Vagina (tissue), 2 donors: Measurements from ENCODE around the gene HPCAL1.

Experiments used
- POLR2A ChIP-seq, 2 donors: fragments of 450-650 bp; IDR thresholded peaks; one replicate each; pipeline ENCODE4 v1.6.1; 2017; ENCODE audit warnings: antibody characterized with exemption in 2 of 2, mild to moderate bottlenecking in 2 of 2, moderate library complexity in 2 of 2
- POLR2AphosphoS5 ChIP-seq, 2 donors: sonication (generic); formaldehyde crosslinking; IDR thresholded peaks; one replicate each; pipeline ENCODE4 v1.9.0; 2017; ENCODE audit warnings: antibody characterized with exemption in 2 of 2, mild to moderate bottlenecking in 2 of 2, low read depth in 1 of 2; ENCODE audit not compliant: insufficient read depth in 1 of 2
- TF ChIP-seq, protein P1 (sequence below), 3 experiments: fragments of 450-650 bp in 2 of 3; fragments of 200-600 bp in 1 of 3; sonication (generic) in 1 of 3; IDR thresholded peaks; one replicate each; pipeline ENCODE4 v1.5.1; 2017 to 2019; ENCODE audit warnings: antibody characterized with exemption in 3 of 3, mild to moderate bottlenecking in 2 of 3, moderate library complexity in 2 of 3

DNA sequence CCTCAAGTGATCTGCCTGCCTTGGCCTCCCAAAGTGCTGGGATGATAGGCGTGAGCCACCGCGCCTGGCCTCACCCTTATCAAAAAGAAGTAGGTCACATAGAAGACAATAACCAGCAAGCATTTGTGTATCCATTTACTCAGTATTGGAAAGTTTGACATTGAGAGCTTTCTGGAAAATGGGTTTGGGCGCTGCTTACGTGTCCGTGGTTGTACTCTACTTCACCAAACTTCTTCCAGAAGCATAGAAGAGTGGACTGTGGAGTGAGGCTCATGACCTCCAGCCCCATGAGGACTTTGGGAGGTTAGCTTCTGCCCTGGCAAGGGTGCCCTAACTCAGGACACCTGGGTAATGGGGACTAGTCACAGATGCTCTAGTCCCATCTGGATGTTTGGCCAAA is 149.1 kb downstream of the HPCAL1 start:
- TF ChIP-seq, protein P1, sequence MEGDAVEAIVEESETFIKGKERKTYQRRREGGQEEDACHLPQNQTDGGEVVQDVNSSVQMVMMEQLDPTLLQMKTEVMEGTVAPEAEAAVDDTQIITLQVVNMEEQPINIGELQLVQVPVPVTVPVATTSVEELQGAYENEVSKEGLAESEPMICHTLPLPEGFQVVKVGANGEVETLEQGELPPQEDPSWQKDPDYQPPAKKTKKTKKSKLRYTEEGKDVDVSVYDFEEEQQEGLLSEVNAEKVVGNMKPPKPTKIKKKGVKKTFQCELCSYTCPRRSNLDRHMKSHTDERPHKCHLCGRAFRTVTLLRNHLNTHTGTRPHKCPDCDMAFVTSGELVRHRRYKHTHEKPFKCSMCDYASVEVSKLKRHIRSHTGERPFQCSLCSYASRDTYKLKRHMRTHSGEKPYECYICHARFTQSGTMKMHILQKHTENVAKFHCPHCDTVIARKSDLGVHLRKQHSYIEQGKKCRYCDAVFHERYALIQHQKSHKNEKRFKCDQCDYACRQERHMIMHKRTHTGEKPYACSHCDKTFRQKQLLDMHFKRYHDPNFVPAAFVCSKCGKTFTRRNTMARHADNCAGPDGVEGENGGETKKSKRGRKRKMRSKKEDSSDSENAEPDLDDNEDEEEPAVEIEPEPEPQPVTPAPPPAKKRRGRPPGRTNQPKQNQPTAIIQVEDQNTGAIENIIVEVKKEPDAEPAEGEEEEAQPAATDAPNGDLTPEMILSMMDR (IDR thresholded peaks at IDR 0.05): no peak
- TF ChIP-seq POLR2A (IDR thresholded peaks at IDR 0.05) (no peak), POLR2AphosphoS5 (IDR thresholded peaks at IDR 0.05; ENCODE audit: insufficient read depth in 1 of 2, low read depth in 1 of 2) (no peak)
